ENCODE data around the gene FAM228B.
"Not testable (repeated sequence)": the region's sequence is repeated elsewhere in the genome, so short reads cannot be mapped to it uniquely, and the experiment has no call there.

FAM228B gene

DNA sequence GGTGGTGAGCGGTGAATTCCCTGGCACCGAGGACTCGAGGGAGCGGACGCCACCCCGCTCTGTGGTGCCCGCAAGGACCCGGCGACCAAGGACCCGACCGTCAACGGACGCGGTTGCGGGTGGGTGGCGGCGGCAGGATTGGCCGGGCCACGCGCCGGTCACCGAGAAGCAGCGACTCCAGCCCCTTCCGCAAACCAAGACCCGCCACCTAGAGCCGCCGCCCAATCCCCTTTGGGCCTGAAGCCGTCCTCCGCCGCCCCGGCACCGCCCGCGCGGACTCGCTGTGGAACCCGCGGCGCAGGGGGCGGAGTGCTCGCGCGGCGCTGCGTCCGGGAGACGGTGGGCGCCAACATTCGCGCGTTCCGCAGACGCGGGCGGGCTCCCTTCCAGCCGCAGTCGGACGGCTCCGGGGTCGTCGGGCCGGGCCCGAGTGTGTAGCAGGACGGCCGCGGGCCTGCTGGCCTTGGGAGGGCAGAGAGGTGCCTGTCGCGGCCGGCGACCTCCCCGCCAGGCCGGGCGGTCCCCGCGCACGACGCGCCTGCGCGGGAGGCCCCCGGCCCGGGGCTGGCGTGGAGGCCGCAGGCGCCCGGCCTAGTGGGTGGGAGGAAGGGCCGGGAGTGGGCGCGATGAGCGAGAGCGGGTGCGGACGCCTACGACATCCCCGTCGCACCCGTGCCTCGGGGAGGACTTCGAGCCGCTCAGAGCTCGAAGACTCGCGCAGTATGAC is at the start of gene FAM228B, which contains the start of gene PFN4:
Gene FAM228B (plus strand): TSS at position 275 of the 727 bp plus-strand sequence. CDS start 893 bp downstream, outside the sequence.
Gene PFN4 (minus strand): TSS at position 140 of the 727 bp plus-strand sequence. CDS start 799 bp downstream, outside the sequence.
- peak; percentile 36 to 68 (median 46) for DNase-seq (ENCODE audit: low read depth in 2 of 3, low spot score in 1 of 3)

DNA sequence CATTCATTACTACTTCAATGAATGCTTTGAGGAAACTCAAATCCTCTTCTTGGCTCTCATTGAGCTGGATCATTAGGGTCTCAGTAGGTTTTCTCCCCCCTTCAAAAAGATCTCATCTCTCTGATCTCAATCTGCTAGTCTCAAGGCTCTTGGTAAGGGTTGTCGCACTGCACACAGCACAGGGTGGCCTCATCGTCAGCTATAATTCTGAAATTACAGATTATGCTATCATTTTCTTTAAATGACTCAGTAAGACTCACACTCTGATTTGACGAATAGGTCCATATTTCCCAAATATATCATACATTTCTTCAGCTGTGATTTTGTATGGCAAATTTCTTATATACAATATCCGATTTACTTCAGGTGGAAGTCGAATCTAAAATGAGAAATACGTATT is 49.5 kb upstream of the FAM228B start:
- no peak for DNase-seq (ENCODE audit: low read depth in 2 of 3, low spot score in 1 of 3)

DNA sequence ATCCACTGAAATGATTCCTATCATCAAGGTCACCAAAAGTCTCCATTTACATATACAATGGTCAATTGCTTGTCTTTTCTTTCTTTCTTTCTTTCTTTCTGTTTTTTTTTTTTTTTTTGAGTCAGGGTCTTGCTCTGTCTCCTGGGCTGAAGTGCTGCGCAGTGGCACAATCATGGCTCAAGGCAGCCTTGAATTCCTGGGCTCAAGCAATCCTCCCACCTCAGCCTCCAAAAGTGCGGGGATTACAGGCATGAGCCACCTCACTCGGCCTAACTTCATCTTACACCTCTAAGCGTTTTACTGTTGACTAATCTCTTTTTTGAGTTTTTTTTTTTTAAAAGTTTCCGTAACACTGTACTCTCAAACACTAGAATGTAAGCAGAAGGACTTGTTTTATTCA is 48.0 kb upstream of the FAM228B start:
- DNase-seq (ENCODE audit: low read depth in 2 of 3, low spot score in 1 of 3): no peak

DNA sequence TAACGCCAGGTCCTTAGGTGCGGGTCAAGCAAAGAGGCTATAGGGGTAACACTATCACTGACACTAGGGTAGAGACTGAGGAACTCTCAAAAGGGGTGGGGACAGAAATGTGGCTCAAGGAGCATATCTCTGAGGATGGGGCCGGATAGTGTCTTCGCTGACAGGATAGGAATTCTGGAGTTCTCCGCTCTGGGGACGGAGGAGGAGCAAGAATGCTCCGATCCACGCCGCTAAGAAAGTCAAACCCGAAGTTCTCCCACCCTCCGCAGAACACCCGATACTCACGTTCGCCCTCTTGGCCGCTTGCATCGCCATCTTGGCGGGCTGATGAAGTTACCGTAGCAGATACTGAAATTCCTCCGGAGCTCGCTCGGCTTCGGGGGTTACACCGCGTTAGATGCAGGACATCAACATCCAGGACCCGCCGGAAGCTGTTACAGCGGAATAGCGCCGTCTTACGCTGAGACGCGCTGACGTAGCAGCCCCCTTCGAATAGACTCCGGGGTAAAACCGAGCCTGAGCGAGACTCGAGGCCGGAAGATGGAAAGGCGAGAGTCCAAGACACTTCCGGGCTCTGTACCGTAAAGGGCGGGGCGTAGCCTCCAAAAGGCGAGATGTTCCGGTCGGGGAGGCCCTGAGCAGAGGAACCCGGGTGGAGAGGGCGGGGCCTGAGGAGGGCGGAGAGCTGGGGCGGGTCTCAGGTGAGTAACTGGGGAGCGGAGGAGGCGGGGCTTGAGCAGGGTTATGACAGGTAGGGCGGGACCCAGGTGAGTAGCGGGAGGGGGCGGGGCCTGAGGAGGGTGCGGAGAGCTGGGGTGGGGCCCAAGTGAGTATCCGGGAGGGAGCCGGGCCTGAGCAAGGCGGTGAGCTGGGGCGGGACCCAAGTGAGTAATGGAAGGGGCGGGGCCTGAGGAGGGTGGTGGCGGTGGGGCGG is 47.1 kb upstream of the FAM228B start, which contains the start of gene SF3B6:
Gene SF3B6 (minus strand): TSS at position 412 of the 934 bp plus-strand sequence. CDS start 97 bp downstream, at position 315.
- peak; percentile 99 for DNase-seq (ENCODE audit: low read depth in 2 of 3, low spot score in 1 of 3)

DNA sequence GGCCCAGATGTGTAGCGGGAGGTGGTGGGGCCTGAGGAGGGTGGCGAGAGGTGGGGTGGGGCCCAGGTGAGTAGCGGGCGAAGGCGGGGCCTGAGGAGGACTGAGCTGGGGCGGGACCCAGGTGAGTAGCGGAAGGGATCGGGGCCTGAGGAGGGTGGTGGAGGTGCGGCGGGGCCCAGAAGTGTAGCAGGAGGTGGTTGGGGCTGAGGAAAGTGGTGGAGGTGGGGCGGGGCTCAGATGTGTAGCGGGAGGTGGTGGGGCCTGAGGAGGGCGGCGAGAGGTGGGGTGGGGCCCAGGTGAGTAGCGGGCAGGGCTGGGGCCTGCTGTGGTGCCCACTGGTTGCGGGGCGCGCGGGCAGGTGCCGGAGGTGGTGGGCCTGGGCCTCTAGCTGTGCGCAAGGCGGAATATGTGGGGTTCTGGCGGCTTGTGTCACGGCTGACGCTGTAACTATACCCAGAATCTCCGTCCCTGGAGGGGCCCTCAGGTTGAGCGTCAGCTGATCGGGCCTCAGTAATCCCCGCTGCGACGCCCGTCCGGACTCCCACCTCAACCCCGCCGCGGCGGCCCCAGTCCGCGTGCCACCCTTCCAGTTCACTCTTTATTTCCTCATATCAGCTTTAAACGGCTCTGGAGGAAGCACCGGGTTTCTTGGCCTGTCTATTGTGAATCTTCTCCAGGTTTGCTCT is 46.3 kb upstream of the FAM228B start:
- no peak for DNase-seq (ENCODE audit: low read depth in 2 of 3, low spot score in 1 of 3)

DNA sequence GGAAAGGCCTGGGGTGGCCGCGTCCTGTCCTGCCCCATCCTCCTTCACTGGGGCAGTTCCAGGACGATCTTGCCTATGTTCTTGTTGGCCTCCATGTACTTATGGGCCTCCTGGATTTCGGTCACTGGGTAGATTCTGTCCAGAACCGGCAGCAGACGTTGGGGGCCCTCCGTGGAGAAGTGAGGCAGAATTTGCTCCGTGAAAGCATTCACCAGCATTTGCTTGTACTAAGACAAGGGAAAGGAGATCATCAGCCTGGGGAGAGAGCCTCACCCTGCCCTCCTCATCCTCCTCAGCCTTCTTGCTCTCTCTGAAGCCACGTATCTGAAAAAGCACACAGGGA is 45.8 kb upstream of the FAM228B start:
- DNase-seq (ENCODE audit: low read depth in 2 of 3, low spot score in 1 of 3): no peak

DNA sequence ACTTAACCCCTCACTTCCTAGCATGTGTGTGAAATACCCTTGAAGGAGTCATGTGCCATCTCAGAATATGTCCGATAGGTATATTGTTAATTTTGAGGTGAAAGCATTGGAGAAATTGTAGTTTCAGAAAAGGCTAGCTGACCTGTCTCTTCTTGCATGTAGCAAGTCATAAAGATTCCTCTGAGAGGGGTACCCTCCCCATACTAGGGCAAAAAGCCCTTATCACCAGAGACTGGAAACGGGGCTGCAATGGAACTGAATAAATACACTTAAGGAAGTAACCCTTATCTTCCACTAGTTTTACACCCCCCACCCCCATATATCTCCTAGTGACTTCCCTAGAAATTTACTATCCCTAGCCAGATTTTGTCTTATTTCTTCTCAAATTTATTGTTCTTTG is 45.4 kb upstream of the FAM228B start:
- DNase-seq (ENCODE audit: low read depth in 2 of 3, low spot score in 1 of 3): no peak

DNA sequence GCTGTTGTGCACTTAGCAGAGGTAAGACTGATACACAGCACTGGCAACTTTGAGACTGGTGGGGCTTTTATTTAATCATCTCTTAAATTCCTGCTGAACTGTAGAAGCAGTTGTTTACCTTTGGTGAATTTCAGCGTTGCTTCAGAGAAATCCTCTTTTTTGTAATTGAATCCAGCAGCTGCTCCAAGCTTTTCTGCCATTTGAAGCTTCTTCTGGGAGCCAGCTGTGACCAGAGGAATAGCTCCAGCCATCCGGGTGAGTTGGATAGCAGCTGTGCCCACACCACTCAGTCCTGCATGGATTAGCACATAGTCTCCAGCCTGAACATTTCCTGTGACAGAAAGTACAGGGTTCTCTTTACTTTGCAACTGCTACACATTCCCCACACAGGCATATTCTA is 42.6 kb upstream of the FAM228B start:
- DNase-seq (ENCODE audit: low read depth in 2 of 3, low spot score in 1 of 3): no peak

DNA sequence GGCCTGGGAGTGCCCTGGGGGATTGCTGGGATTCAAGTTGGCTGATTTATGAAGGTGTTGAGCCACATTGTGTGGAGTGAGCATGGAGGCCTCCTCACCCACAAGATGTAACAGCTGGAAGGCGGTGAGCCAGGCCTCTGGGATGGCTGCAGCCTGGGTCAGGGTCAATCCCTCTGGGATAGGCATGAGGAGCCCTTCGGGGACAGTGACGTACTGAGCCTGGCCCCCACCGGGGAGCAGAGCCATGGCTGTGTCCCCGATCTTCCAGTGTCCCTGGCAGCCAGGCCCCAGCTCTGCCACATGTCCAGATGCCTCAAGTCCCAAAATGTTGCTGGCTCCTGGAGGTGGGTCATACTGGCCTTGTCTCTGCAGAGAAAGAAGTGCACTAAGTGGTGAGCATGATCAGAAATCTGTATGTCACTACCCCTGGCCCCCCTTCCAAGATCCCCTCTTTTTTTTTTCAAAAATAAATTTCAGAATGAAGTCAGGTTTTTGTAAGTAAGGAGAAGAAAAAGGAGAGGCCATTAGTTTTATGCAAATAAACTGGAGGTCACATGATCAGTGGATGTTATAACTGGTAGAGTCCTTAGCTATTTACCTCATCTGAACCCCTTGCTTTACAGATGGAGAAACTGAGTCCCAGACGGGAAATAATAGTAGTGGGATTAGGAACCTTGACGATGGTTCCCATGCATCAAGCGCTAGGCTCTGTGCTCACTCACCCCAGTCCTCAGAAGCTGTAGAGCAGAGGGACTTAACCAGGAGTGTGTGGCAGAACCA is 40.3 kb upstream of the FAM228B start:
- DNase-seq (ENCODE audit: low read depth in 2 of 3, low spot score in 1 of 3): no peak

DNA sequence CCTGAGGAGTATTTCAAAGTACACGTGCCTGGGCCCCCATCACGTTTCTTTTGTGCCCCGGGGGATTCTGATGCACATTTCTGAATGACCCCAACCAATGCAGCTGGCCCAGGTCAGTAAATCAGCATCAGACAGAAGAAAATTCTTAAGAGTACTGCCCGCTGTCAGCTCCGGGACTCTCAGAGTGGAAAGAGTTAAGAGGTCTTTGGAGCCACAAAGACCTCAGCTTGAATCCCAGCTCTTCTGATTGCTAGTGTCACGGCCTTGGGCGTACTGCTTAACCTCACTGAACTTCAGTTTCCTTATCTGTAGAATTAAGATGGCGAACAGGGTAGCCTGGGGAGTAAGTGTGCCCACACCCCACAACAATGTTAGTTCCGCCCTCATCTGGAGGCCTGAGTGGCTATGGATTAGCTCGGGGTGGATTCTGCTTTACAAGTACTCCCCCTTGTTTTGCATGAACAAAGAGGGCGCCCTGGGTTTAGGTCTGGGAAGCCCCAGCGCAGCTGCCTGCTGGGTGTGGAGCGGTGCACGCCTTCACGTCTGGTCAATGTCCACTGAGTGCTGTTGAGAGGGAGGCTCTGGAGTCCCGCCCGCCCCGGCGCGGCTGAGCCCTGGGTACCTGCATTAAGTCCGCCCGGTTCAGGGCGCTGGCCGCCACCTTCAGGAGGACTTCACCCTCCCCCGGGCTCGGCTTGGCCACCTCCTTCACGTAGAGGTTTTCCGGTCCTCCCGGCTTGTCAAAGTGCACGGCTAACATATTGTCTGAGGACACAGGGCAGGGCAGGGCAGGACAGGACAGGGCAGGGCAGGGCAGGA is 39.5 kb upstream of the FAM228B start:
- DNase-seq (ENCODE audit: low read depth in 2 of 3, low spot score in 1 of 3): peak in 2 of 3 donors; percentile 26 to 28

DNA sequence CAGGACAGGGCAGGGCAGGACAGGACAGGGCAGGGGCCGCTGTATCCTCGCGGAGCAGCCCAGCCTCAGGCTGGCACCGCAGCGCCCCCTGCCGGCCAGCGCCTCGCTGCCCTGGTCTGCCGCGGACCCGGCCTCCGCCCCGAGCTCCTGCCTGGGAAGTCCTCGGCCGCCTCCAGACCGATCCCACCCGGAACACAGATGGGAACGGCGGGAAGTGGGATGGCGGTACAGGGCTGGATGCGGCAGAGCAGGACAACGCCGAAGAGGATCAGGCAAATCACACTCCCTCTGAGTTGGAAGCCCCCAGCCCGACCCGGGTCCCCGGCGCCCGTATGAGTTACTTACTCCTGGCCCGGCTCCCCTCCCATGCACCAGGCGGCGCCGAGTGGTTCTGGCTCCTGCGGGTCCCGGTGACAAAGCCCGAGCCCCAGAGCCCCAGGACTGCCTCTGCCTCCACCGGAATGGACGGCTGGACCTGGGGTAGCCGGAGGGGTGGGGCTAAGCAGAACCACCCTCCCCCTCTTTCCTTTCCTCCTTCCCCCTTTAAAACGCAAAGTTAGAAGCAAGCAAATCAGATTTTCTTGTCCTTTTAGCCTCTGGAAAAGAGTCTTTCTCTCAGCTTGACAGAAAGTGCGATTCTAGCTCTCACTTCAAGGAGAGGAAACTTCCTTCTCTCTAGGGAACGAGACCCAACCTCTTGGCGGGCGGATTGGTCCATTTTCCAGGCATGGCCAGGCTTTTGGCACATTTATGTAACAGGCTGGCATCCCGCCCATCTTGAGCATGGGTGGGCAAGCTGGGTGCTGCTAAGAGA is 38.7 kb upstream of the FAM228B start, which contains the start of gene TP53I3:
Gene TP53I3 (minus strand): TSS at position 449 of the 814 bp plus-strand sequence. CDS start 508 bp downstream, outside the sequence.
- DNase-seq (ENCODE audit: low read depth in 2 of 3, low spot score in 1 of 3): peak; percentile 60 to 80 (median 76)

DNA sequence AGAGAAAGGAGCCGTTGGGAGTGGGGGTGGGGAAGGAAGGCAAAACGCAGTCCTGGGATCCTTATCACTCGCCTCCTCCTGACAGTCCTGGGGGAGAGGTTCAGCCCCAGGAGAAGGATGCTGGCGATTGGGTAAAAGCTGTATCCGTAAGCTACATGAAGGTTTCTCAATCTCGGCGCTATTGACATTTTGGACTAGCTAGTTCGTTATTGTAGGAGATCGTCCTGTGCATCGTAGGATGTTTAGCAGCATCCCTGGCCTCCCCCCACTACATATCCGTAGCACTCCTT is 38.1 kb upstream of the FAM228B start:
- DNase-seq (ENCODE audit: low read depth in 2 of 3, low spot score in 1 of 3): no peak

DNA sequence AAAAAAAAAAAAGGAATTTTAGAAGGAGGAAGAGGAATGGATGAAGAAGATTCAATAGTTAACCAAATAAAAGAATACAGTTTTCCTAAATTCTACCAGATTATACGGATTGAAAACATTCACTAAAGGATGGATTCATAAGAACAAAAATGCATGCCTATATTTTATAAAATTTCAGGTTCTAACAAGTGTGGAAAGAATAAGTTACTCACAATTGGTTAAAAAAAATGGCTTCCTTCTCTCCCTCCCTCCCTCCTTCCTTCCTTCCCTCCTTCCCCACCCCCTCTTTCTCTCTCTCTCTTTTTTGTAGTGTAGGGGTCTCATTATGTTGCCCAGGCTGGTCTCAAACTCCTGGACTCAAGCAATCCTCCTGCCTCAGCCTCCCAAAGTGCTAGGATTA is 37.0 kb upstream of the FAM228B start:
- DNase-seq (ENCODE audit: low read depth in 2 of 3, low spot score in 1 of 3): no peak

DNA sequence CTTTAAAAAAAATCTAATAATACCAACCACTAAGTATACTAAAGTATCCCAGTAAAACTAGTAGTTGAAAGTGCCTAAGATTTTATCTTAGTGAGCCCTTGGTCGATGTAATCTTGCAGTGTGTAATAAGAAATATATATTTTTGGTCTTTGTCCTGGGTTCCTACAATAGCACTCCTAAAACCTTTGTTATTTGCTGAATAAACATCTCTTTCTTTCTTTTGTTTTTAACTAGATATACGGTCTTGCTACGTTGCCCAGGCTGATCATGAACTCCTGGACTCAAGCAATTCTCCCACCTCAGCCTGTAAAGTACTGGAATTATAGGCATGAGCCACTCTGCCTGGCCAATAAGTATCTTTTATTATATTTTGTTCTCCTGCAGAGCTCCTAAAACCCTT is 36.2 kb upstream of the FAM228B start:
- no peak for DNase-seq (ENCODE audit: low read depth in 2 of 3, low spot score in 1 of 3)

DNA sequence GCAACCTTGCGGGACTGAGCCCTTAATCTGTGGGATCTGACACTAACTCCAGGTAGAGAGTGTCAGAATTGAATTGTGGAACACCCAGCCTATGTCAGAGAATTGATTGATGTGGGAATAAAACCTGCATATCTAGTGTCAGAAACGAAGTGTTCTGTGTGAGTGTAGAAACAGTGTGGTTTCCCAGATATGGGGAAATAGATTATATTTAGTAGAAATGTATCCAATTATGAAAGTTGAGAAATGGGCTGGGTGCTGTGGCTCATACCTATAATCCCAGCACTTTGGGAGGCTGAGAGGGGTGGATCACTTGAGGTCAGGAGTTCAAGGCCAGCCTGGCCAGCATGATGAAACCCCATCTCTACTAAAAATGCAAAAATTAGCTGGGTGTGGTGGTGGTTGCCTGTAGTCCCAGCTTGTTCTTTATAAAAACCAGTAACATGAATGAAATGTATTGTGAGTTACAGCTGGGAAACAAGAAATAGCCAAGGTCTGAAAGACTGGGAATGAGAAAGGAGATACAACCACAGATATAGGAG is 34.4 kb upstream of the FAM228B start:
- DNase-seq (ENCODE audit: low read depth in 2 of 3, low spot score in 1 of 3): no peak

DNA sequence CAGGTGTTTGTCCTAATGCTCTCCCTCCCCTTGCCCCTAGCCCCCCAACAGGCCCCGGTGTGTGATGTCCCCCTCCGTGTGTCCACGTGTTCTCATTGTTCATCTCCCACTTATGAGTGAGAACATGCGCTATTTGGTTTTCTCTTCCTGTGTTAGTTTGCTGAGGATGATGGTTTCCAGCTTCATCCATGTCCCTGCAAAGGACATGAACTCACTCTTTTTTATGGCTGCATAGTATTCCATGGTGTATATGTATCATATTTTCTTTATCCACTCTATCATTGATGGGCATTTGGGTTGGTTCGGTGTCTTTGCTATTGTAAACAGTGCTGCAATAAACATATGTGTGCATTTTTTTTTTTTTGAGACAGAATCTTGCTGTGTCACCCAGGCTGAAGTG is 30.0 kb upstream of the FAM228B start:
- not testable (repeated sequence) for DNase-seq (ENCODE audit: low read depth in 2 of 3, low spot score in 1 of 3)

DNA sequence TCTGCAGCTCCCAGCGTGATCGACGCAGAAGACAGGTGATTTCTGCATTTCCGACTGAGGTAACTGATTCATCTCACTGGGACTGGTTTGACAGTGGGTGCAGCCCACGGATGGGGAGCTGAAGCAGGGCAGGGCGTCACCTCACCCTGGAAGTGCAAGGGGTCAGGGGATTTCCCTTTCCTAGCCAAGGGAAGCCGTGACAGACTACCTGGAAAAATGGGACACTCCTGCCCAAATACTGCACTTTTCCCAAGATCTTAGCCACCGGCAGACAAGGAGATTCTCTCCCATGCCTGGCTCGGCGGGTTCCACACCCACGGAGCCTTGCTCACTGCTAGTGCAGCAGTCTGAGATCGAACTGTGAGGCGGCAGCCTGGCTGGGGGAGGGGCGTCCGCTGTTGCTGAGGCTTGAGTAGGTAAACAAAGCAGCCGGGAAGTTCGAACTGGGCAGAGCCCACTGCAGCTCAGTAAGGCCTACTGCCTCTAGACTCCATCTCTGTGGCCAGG is 28.0 kb upstream of the FAM228B start:
- not testable (repeated sequence) for DNase-seq (ENCODE audit: low read depth in 2 of 3, low spot score in 1 of 3)

DNA sequence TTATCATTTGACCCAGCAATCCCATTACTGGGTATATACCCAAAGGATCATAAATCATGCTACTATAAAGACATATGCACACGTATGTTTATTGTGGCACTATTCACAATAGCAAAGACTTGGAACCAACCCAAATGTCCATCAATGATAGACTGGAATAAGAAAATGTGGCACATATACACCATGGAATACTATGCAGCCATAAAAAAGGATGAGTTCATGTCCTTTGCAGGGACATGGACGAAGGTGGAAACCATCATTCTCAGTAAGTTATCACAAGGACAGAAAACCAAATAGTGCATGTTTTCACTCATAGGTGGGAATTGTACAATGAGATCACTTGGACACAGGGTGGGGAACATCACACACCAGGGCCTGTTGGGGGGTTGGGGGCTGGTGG is 22.5 kb upstream of the FAM228B start:
- DNase-seq (ENCODE audit: low read depth in 2 of 3, low spot score in 1 of 3): not testable (repeated sequence)

All from stimulated activated CD4-positive, alpha-beta T cell treated with anti-CD3 and anti-CD28 coated beads, Interleukin-12 subunit alpha, Interleukin-12 subunit beta, amount 100 ng/mL, for 48 hours (primary cell).